ENCODE results near the gene PRLHR. TPM values are rescaled to one million over a fixed set of nuclear protein-coding genes. Genes with fewer than 3 reads are reported as not detected.
"Not testable (repeated sequence)": the region's sequence is repeated elsewhere in the genome, so short reads cannot be mapped to it uniquely, and the experiment has no call there.

PRLHR gene
- total RNA-seq (not detected), total RNA-seq (0 reads per million in 2 donors)

- Mint-ChIP-seq H3K4me1 (peaks cover 10% of the 10 kb centered on the region), H3K36me3 (ENCODE audit: low read depth) (peaks cover 4% of the 10 kb centered on the region), H3K27ac (no peak within 1 kb of the TSS), H3K27me3 (peaks cover 76% of the 10 kb centered on the region), H3K4me3 (peak within 1 kb of the TSS; percentile 71)
- no peaks in the 10 kb centered on the region for H3K9me3 ChIP-seq (ENCODE audit: control insufficient read depth, low read length, poor library complexity, severe bottlenecking)
- ATAC-seq = no peak
- no peak for DNase-seq
These were observed at the start of gene PRLHR for GRCh38 chr10:118595598-118596425. Gene PRLHR (minus strand): TSS chr10:118595648. CDS start chr10:118595244, 404 bp downstream.

GRCh38 chr10:118642228-118642627 lies 46.8 kb upstream of the PRLHR start:
- DNase-seq = no peak
- no peaks in the 10 kb centered on the region for H3K9me3 ChIP-seq (ENCODE audit: control insufficient read depth, low read length, poor library complexity, severe bottlenecking)
- Mint-ChIP-seq H3K36me3 (ENCODE audit: low read depth) (no peaks in the 10 kb centered on the region), H3K4me1 (peaks cover 5% of the 10 kb centered on the region), H3K4me3 (no peak overlapping the region), H3K27me3 (no peaks in the 10 kb centered on the region), H3K27ac (no peak overlapping the region)
- ATAC-seq = no peak

- Mint-ChIP-seq H3K27ac (no peak overlapping the region), H3K4me1 (peaks cover 8% of the 10 kb centered on the region)
These were observed 43.2 kb upstream of the PRLHR start for GRCh38 chr10:118638680-118639079.

GRCh38 chr10:118635674-118636402 lies 40.4 kb upstream of the PRLHR start:
- H3K4me3 Mint-ChIP-seq = no peak overlapping the region
- no peaks in the 10 kb centered on the region for H3K9me3 ChIP-seq (ENCODE audit: control insufficient read depth, low read length, poor library complexity, severe bottlenecking)
- no peak for DNase-seq
- ATAC-seq = no peak
- no peaks in the 10 kb centered on the region for H3K36me3 Mint-ChIP-seq (ENCODE audit: low read depth)
- peaks cover 6% of the 10 kb centered on the region for H3K4me1 Mint-ChIP-seq
- H3K27me3 Mint-ChIP-seq = peaks cover 9% of the 10 kb centered on the region
- no peak overlapping the region for H3K27ac Mint-ChIP-seq

More at GRCh38 chr10:118638680-118639079, 43.2 kb upstream of the PRLHR start:
- Mint-ChIP-seq H3K4me3 (no peak overlapping the region), H3K36me3 (ENCODE audit: low read depth) (no peaks in the 10 kb centered on the region), H3K27me3 (no peaks in the 10 kb centered on the region)
- H3K9me3 ChIP-seq (ENCODE audit: control insufficient read depth, low read length, poor library complexity, severe bottlenecking) = no peaks in the 10 kb centered on the region
- DNase-seq (no peak), ATAC-seq (no peak)

GRCh38 chr10:118633786-118634185 lies 38.3 kb upstream of the PRLHR start:
- H3K27ac Mint-ChIP-seq = no peak overlapping the region
- H3K4me3 Mint-ChIP-seq = no peak overlapping the region
- peaks cover 2% of the 10 kb centered on the region for H3K36me3 Mint-ChIP-seq (ENCODE audit: low read depth)
- H3K27me3 Mint-ChIP-seq = peaks cover 22% of the 10 kb centered on the region
- DNase-seq (no peak), ATAC-seq (no peak)
- H3K9me3 ChIP-seq (ENCODE audit: control insufficient read depth, low read length, poor library complexity, severe bottlenecking) = no peaks in the 10 kb centered on the region
- peaks cover 6% of the 10 kb centered on the region for H3K4me1 Mint-ChIP-seq

GRCh38 chr10:118629211-118629610 lies 33.8 kb upstream of the PRLHR start:
- H3K9me3 ChIP-seq (ENCODE audit: control insufficient read depth, low read length, poor library complexity, severe bottlenecking) = no peaks in the 10 kb centered on the region
- peaks cover 2% of the 10 kb centered on the region for H3K36me3 Mint-ChIP-seq (ENCODE audit: low read depth)
- peaks cover 46% of the 10 kb centered on the region for H3K27me3 Mint-ChIP-seq
- no peak for DNase-seq
- no peak overlapping the region for H3K4me3 Mint-ChIP-seq
- no peak for ATAC-seq
- H3K27ac Mint-ChIP-seq = no peak overlapping the region
- H3K4me1 Mint-ChIP-seq = peaks cover 2% of the 10 kb centered on the region

- Mint-ChIP-seq H3K4me1 (peaks cover 2% of the 10 kb centered on the region), H3K27me3 (peaks cover 54% of the 10 kb centered on the region), H3K27ac (no peak overlapping the region), H3K4me3 (no peak overlapping the region), H3K36me3 (ENCODE audit: low read depth) (peaks cover 2% of the 10 kb centered on the region)
- H3K9me3 ChIP-seq (ENCODE audit: control insufficient read depth, low read length, poor library complexity, severe bottlenecking) = no peaks in the 10 kb centered on the region
- ATAC-seq (no peak), DNase-seq (no peak)
These were observed 32.9 kb upstream of the PRLHR start for GRCh38 chr10:118628397-118628796.

GRCh38 chr10:118626953-118627352 lies 31.5 kb upstream of the PRLHR start:
- Mint-ChIP-seq H3K4me3 (no peak overlapping the region), H3K27ac (no peak overlapping the region), H3K36me3 (ENCODE audit: low read depth) (peaks cover 2% of the 10 kb centered on the region), H3K4me1 (peaks cover 3% of the 10 kb centered on the region), H3K27me3 (peaks cover 46% of the 10 kb centered on the region)
- H3K9me3 ChIP-seq (ENCODE audit: control insufficient read depth, low read length, poor library complexity, severe bottlenecking) = no peaks in the 10 kb centered on the region
- DNase-seq (no peak), ATAC-seq (no peak)

- H3K9me3 ChIP-seq (ENCODE audit: control insufficient read depth, low read length, poor library complexity, severe bottlenecking) = no peaks in the 10 kb centered on the region
- peaks cover 11% of the 10 kb centered on the region for H3K4me1 Mint-ChIP-seq
- H3K27me3 Mint-ChIP-seq = peaks cover 49% of the 10 kb centered on the region
- no peak overlapping the region for H3K4me3 Mint-ChIP-seq
- H3K27ac Mint-ChIP-seq = no peak overlapping the region
- no peak for ATAC-seq
- no peak for DNase-seq
- H3K36me3 Mint-ChIP-seq (ENCODE audit: low read depth) = peaks cover under 1% of the 10 kb centered on the region
These were observed 30.1 kb upstream of the PRLHR start for GRCh38 chr10:118625504-118625903.

- peaks cover 43% of the 10 kb centered on the region for H3K27me3 Mint-ChIP-seq
- H3K36me3 Mint-ChIP-seq (ENCODE audit: low read depth) = no peaks in the 10 kb centered on the region
- H3K4me1 Mint-ChIP-seq = peaks cover 11% of the 10 kb centered on the region
- no peak overlapping the region for H3K4me3 Mint-ChIP-seq
- H3K9me3 ChIP-seq (ENCODE audit: control insufficient read depth, low read length, poor library complexity, severe bottlenecking) = no peaks in the 10 kb centered on the region
- ATAC-seq (no peak), DNase-seq (no peak)
- no peak overlapping the region for H3K27ac Mint-ChIP-seq
These were observed 29.3 kb upstream of the PRLHR start for GRCh38 chr10:118624747-118625146.

GRCh38 chr10:118621304-118621942 lies 26.0 kb upstream of the PRLHR start:
- Mint-ChIP-seq H3K36me3 (ENCODE audit: low read depth) (peaks cover 2% of the 10 kb centered on the region), H3K4me1 (peaks cover 11% of the 10 kb centered on the region), H3K4me3 (no peak overlapping the region), H3K27ac (peak overlapping the region; percentile 19), H3K27me3 (peaks cover 36% of the 10 kb centered on the region)
- no peaks in the 10 kb centered on the region for H3K9me3 ChIP-seq (ENCODE audit: control insufficient read depth, low read length, poor library complexity, severe bottlenecking)
- DNase-seq (no peak), ATAC-seq (peak; percentile 25)

- H3K4me1 Mint-ChIP-seq; H3K27ac Mint-ChIP-seq; H3K9me3 ChIP-seq (ENCODE audit: control insufficient read depth, low read length, poor library complexity, severe bottlenecking); ATAC-seq; DNase-seq; H3K4me3 Mint-ChIP-seq; H3K36me3 Mint-ChIP-seq (ENCODE audit: low read depth): not testable (repeated sequence)
- H3K27me3 Mint-ChIP-seq = peaks cover 14% of the 10 kb centered on the region
These were observed 18.4 kb upstream of the PRLHR start for GRCh38 chr10:118613863-118614262.

- DNase-seq = no peak
- H3K9me3 ChIP-seq (ENCODE audit: control insufficient read depth, low read length, poor library complexity, severe bottlenecking) = peaks cover 4% of the 10 kb centered on the region
- H3K4me3 Mint-ChIP-seq = no peak overlapping the region
- H3K27me3 Mint-ChIP-seq = peaks cover 7% of the 10 kb centered on the region
- no peak overlapping the region for H3K27ac Mint-ChIP-seq
- ATAC-seq = no peak
- H3K4me1 Mint-ChIP-seq = no peaks in the 10 kb centered on the region
- no peaks in the 10 kb centered on the region for H3K36me3 Mint-ChIP-seq (ENCODE audit: low read depth)
These were observed 15.1 kb upstream of the PRLHR start for GRCh38 chr10:118610577-118610976.

Measured in T-helper 17 cell (primary cell).